Calu3 (cell line): ENCODE measurements around the gene NOP9. TPM values are rescaled to one million over a fixed set of nuclear protein-coding genes. Genes with fewer than 3 reads are reported as not detected.

Experiments used
- BruUV-seq: library from RNA; stranded (reverse); fragments of 400-500 nt; replicated peaks from 2 replicates; lab custom pipeline; 2021; lab: Mats Ljungman, UMichigan
- CTCF ChIA-PET: fragments of 300-600 bp; sonication (Branson Sonifier 250); formaldehyde crosslinking; loops from one replicate; lab custom pipeline; 2022; ENCODE audit warnings: antibody characterized with exemption; lab: Charles Lee
- DNase-seq: peaks from one replicate; pipeline ENCODE4 v3.0.0; 2022
- H3K27ac Mint-ChIP-seq: one replicate; pipeline ENCODE4 v1.8.0; 2022; ENCODE audit warnings: mixed read lengths; ENCODE audit not compliant: unreplicated experiment
- H3K27me3 Mint-ChIP-seq: one replicate; pipeline ENCODE4 v1.8.0; 2022; ENCODE audit warnings: mixed read lengths; ENCODE audit not compliant: unreplicated experiment
- H3K36me3 Mint-ChIP-seq: one replicate; pipeline ENCODE4 v1.8.0; 2022; ENCODE audit warnings: mild to moderate bottlenecking, moderate library complexity, mixed read lengths; ENCODE audit not compliant: insufficient read depth, unreplicated experiment
- H3K4me1 Mint-ChIP-seq: one replicate; pipeline ENCODE4 v1.8.0; 2022; ENCODE audit warnings: mild to moderate bottlenecking, low read depth, mixed read lengths; ENCODE audit not compliant: unreplicated experiment
- H3K4me3 Mint-ChIP-seq: one replicate; pipeline ENCODE4 v1.8.0; 2022; ENCODE audit warnings: mild to moderate bottlenecking, low read depth, moderate library complexity, mixed read lengths; ENCODE audit not compliant: unreplicated experiment
- H3K9me3 Mint-ChIP-seq: one replicate; pipeline ENCODE4 v1.8.0; 2022; ENCODE audit warnings: low read depth, mixed read lengths; ENCODE audit not compliant: unreplicated experiment
- intact Hi-C: fragments of 100-400 bp; cut with micrococcal nuclease; formaldehyde crosslinking; loops from one replicate; pipeline ENCODE4 v1.10.0; 2022; ENCODE audit not compliant: unreplicated experiment
- total RNA-seq: library from RNA; stranded (reverse); gene quantifications from 2 replicates; pipeline ENCODE4 v1.2.3, GENCODE V29; 2022
- TF ChIP-seq, protein P1 (sequence below): fragments of 200-600 bp; IDR thresholded peaks from one replicate; pipeline ENCODE4 v1.8.0; 2022; ENCODE audit warnings: antibody characterized with exemption; ENCODE audit not compliant: unreplicated experiment

NOP9 gene
- total RNA-seq, 1 experiment from 2014 or later, result 35.9 TPM

DNA sequence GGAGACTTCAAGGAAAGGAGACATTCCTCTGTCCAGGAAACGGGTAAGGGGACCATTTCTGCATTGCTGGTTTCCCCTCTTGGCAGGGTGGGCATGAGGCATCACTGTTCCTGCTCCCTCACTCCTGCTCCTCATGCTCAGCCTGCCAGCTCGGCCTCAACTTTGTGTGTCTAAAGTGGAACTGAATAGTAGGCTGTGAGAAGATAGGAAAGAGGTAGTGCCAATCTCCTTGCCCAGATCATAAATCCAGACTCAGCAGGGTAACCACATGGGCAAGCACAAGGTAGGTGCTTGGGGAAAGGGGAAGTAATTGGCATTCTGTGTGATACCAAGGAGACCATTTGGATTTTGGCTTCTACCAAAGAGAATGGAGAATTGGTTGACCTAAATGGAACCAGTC, 14.3 kb downstream of the NOP9 start:
- H3K27me3 Mint-ChIP-seq, result peaks cover 33% of the 10 kb centered on the region
- CTCF ChIA-PET, result no interaction called here
- intact Hi-C loops, result no loop called here
- TF ChIP-seq, protein P1, sequence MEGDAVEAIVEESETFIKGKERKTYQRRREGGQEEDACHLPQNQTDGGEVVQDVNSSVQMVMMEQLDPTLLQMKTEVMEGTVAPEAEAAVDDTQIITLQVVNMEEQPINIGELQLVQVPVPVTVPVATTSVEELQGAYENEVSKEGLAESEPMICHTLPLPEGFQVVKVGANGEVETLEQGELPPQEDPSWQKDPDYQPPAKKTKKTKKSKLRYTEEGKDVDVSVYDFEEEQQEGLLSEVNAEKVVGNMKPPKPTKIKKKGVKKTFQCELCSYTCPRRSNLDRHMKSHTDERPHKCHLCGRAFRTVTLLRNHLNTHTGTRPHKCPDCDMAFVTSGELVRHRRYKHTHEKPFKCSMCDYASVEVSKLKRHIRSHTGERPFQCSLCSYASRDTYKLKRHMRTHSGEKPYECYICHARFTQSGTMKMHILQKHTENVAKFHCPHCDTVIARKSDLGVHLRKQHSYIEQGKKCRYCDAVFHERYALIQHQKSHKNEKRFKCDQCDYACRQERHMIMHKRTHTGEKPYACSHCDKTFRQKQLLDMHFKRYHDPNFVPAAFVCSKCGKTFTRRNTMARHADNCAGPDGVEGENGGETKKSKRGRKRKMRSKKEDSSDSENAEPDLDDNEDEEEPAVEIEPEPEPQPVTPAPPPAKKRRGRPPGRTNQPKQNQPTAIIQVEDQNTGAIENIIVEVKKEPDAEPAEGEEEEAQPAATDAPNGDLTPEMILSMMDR, result no peak
- BruUV-seq, result no TSS peak
- peaks cover 8% of the 10 kb centered on the region for H3K4me1 Mint-ChIP-seq
- DNase-seq, result no peak
- H3K9me3 Mint-ChIP-seq, result no peaks in the 10 kb centered on the region
- H3K4me3 Mint-ChIP-seq, result no peak overlapping the region
- peaks cover 41% of the 10 kb centered on the region for H3K36me3 Mint-ChIP-seq
- no peak overlapping the region for H3K27ac Mint-ChIP-seq

DNA sequence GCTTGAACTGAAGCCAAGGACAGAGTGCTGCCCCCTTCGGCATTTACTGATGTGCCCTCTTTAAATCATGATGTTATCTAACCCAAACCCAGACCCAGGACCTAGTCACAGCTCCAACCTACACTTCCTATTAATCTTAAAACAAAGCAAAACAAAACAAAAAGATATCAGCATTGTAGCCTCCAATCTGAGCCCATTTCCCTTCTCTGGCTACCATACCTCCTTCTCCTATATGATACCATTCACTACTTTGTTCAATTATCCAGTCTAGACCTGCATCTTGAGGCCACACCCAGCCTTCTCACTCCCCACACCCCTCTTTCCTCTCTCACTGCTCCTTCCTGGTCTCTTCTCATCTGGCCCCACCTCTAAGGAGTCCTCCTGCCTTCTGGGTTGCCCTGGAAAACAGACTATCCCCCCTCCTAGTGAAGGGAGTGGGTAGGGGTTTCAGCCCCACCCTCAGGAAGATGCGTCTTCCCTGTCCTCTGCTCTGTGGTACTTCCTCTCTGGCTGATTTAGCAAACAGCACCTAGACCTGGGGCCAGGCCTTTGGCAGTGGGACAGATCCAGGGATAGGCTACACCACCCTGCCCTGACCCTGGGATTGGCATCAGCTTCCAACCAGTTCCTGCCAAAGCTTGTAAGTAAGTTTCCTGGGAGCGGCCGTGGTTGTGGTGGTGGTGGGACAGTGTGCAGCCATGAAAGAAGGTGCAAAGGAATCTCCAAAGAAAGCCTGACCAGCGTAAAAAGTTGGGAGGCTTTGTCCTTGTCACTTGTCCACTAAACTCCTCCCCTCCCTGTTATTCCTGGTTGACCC, 14.9 kb downstream of the NOP9 start:
- H3K9me3 Mint-ChIP-seq, result no peaks in the 10 kb centered on the region
- no peak for DNase-seq
- H3K27ac Mint-ChIP-seq, result no peak overlapping the region
- intact Hi-C loops, result no loop called here
- H3K4me3 Mint-ChIP-seq, result no peak overlapping the region
- H3K27me3 Mint-ChIP-seq, result peaks cover 39% of the 10 kb centered on the region
- CTCF ChIA-PET, result no interaction called here
- TF ChIP-seq, protein P1, result no peak
- H3K36me3 Mint-ChIP-seq, result peaks cover 35% of the 10 kb centered on the region
- BruUV-seq, result no TSS peak
- H3K4me1 Mint-ChIP-seq, result peaks cover 8% of the 10 kb centered on the region

DNA sequence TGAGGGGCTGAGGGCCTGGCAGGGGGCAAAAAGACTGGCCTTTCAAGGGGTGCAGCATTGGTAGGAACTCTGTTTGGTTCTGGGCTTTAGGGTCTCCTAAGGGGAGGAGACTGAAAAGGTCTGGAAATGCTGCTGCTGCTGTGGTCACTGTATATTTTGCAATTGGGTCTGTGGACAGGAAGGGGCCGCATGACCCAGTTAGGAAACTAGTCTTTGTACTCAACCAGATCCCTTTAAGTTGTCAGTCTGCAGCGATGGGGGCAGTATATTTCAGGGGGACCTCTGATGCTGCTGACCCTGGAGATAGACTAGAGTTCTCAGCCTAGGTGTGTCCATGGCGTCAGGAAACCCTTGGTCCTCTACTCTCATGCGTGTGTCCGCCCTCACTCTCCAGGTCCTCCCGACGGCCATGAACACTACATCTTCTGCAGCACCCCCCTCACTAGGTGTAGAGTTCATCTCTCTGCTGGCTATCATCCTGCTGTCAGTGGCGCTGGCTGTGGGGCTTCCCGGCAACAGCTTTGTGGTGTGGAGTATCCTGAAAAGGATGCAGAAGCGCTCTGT, 15.7 kb downstream of the NOP9 start:
- no peak overlapping the region for H3K4me3 Mint-ChIP-seq
- no peaks in the 10 kb centered on the region for H3K9me3 Mint-ChIP-seq
- intact Hi-C loops, result no loop called here
- no peak overlapping the region for H3K27ac Mint-ChIP-seq
- DNase-seq, result no peak
- peaks cover 47% of the 10 kb centered on the region for H3K27me3 Mint-ChIP-seq
- H3K36me3 Mint-ChIP-seq, result peaks cover 30% of the 10 kb centered on the region
- peaks cover 8% of the 10 kb centered on the region for H3K4me1 Mint-ChIP-seq
- BruUV-seq, result no TSS peak
- TF ChIP-seq, protein P1, result no peak
- CTCF ChIA-PET, result interaction anchor here (0.6 to 1.5 kb wide), 3 partner anchors 8 to 219 kb away, joined by 3 to 8 read pairs (median 4); partner anchors contain the start of gene CIDEB

DNA sequence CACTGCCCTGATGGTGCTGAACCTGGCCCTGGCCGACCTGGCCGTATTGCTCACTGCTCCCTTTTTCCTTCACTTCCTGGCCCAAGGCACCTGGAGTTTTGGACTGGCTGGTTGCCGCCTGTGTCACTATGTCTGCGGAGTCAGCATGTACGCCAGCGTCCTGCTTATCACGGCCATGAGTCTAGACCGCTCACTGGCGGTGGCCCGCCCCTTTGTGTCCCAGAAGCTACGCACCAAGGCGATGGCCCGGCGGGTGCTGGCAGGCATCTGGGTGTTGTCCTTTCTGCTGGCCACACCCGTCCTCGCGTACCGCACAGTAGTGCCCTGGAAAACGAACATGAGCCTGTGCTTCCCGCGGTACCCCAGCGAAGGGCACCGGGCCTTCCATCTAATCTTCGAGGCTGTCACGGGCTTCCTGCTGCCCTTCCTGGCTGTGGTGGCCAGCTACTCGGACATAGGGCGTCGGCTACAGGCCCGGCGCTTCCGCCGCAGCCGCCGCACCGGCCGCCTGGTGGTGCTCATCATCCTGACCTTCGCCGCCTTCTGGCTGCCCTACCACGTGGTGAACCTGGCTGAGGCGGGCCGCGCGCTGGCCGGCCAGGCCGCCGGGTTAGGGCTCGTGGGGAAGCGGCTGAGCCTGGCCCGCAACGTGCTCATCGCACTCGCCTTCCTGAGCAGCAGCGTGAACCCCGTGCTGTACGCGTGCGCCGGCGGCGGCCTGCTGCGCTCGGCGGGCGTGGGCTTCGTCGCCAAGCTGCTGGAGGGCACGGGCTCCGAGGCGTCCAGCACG, 16.4 kb downstream of the NOP9 start:
- intact Hi-C loops, result no loop called here
- peak; percentile 38 for DNase-seq

More for the DNA sequence above, 16.4 kb downstream of the NOP9 start:
- BruUV-seq, result no TSS peak
- H3K27ac Mint-ChIP-seq, result no peak overlapping the region
- H3K36me3 Mint-ChIP-seq, result peaks cover 27% of the 10 kb centered on the region
- H3K27me3 Mint-ChIP-seq, result peaks cover 50% of the 10 kb centered on the region
- peaks cover 8% of the 10 kb centered on the region for H3K4me1 Mint-ChIP-seq
- CTCF ChIA-PET, result interaction anchor here (0.6 to 1.5 kb wide), 3 partner anchors 8 to 220 kb away, joined by 3 to 8 read pairs (median 4); partner anchors contain the start of gene CIDEB
- TF ChIP-seq, protein P1, result no peak
- H3K4me3 Mint-ChIP-seq, result no peak overlapping the region
- no peaks in the 10 kb centered on the region for H3K9me3 Mint-ChIP-seq
